Karpas-422 (cell line): ENCODE measurements around the gene LMO3. TPM values are rescaled to one million over a fixed set of nuclear protein-coding genes. Genes with fewer than 3 reads are reported as not detected.

Source experiments
- DNase-seq: peaks from one replicate; pipeline ENCODE4 v3.0.0-alpha.2; 2015
- H2AFZ ChIP-seq: fragments of 200-600 bp; sonication (generic); 2 replicates; pipeline ENCODE4 v1.6.1; 2014; ENCODE audit warnings: antibody characterized with exemption, low read length, mixed read lengths
- H3K27ac ChIP-seq: fragments of 200-600 bp; sonication (generic); 2 replicates; pipeline ENCODE4 v1.5.1; 2014; ENCODE audit warnings: mild to moderate bottlenecking, low read length, moderate library complexity
- H3K27me3 ChIP-seq: fragments of 200-600 bp; sonication (generic); 2 replicates; pipeline ENCODE4 v1.6.1; 2014; ENCODE audit warnings: low read length, mixed read lengths
- H3K36me3 ChIP-seq: fragments of 200-600 bp; sonication (generic); 2 replicates; pipeline ENCODE4 v1.6.1; 2014; ENCODE audit warnings: low read length, mixed read lengths; ENCODE audit not compliant: insufficient read depth
- H3K4me1 ChIP-seq: fragments of 200-600 bp; sonication (generic); 2 replicates; pipeline ENCODE4 v1.6.1; 2014; ENCODE audit warnings: mild to moderate bottlenecking, low read length, mixed read lengths
- H3K4me2 ChIP-seq: fragments of 200-600 bp; sonication (generic); 2 replicates; pipeline ENCODE4 v1.6.1; 2014; ENCODE audit warnings: low read length, low read depth, mild to moderate bottlenecking; ENCODE audit not compliant: poor library complexity, severe bottlenecking
- H3K4me3 ChIP-seq: fragments of 200-600 bp; sonication (generic); 2 replicates; pipeline ENCODE4 v1.5.1; 2014; ENCODE audit warnings: mild to moderate bottlenecking, antibody characterized with exemption, low read length, mixed read lengths
- H3K79me2 ChIP-seq: fragments of 200-600 bp; sonication (generic); 2 replicates; pipeline ENCODE4 v1.6.1; 2014; ENCODE audit warnings: mild to moderate bottlenecking, low read length, mixed read lengths
- H3K9ac ChIP-seq: fragments of 200-600 bp; sonication (generic); 2 replicates; pipeline ENCODE4 v1.6.0; 2014; ENCODE audit warnings: low read length
- H3K9me2 ChIP-seq: fragments of 200-600 bp; sonication (generic), shearing (Covaris generic); replicated peaks from 2 replicates; pipeline ENCODE4 v1.6.0; 2014; ENCODE audit warnings: mild to moderate bottlenecking, low read length, moderate library complexity; ENCODE audit not compliant: insufficient read depth
- H3K9me3 ChIP-seq: fragments of 300-700, 200-600 bp; sonication (generic); 2 replicates; pipeline ENCODE4 v1.6.1; 2014; ENCODE audit warnings: low read length, mixed read lengths
- H4K20me1 ChIP-seq: fragments of 200-600 bp; sonication (generic); 2 replicates; pipeline ENCODE4 v1.6.1; 2014; ENCODE audit warnings: mild to moderate bottlenecking, antibody characterized with exemption, low read length, low read depth; ENCODE audit not compliant: insufficient read depth
- total RNA-seq: library from RNA; depleted of rRNA; stranded (reverse); fragments of >200 nt; shearing (Covaris generic); gene quantifications from 2 replicates; pipeline ENCODE4 v1.2.3, GENCODE V29; 2014; ENCODE audit warnings: low replicate concordance

Gene LMO3
- total RNA-seq, 1 experiment from 2014 or later: not detected

- no peak overlapping the region for H3K4me2 ChIP-seq
- no peak overlapping the region for H3K27ac ChIP-seq
- DNase-seq: no peak
- no peaks in the 10 kb centered on the region for H3K9me2 ChIP-seq
- H3K9me3 ChIP-seq: peaks cover 6% of the 10 kb centered on the region; the same call in 1 of the 2 replicates
- H4K20me1 ChIP-seq: no peaks in the 10 kb centered on the region
- no peaks in the 10 kb centered on the region for H3K36me3 ChIP-seq
- H3K4me1 ChIP-seq: no peaks in the 10 kb centered on the region
- no peak overlapping the region for H2AFZ ChIP-seq
- H3K27me3 ChIP-seq: no peaks in the 10 kb centered on the region
- H3K9ac ChIP-seq: no peak overlapping the region
- no peak overlapping the region for H3K4me3 ChIP-seq
- no peaks in the 10 kb centered on the region for H3K79me2 ChIP-seq
Observed at GRCh38 chr12:16611146-16611545, 5.2 kb upstream of the LMO3 start.

GRCh38 chr12:16610743-16611142, 4.8 kb upstream of the LMO3 start:
- DNase-seq: no peak
- Histone ChIP-seq H3K4me2 (no peak overlapping the region), H3K4me3 (no peak overlapping the region), H3K9me3 (peaks cover 6% of the 10 kb centered on the region; the same call in 1 of the 2 replicates), H3K27ac (no peak overlapping the region), H3K36me3 (no peaks in the 10 kb centered on the region), H3K9ac (no peak overlapping the region), H4K20me1 (no peaks in the 10 kb centered on the region), H3K4me1 (no peaks in the 10 kb centered on the region), H3K9me2 (no peaks in the 10 kb centered on the region), H3K27me3 (no peaks in the 10 kb centered on the region), H3K79me2 (no peaks in the 10 kb centered on the region), H2AFZ (no peak overlapping the region)

- no peaks in the 10 kb centered on the region for H4K20me1 ChIP-seq
- no peak overlapping the region for H3K4me3 ChIP-seq
- no peaks in the 10 kb centered on the region for H3K4me1 ChIP-seq
- H3K27me3 ChIP-seq: no peaks in the 10 kb centered on the region
- no peaks in the 10 kb centered on the region for H3K9me2 ChIP-seq
- no peak overlapping the region for H3K9ac ChIP-seq
- DNase-seq: no peak
- H3K9me3 ChIP-seq: peaks cover 2% of the 10 kb centered on the region; the same call in 1 of the 2 replicates
- H3K79me2 ChIP-seq: no peaks in the 10 kb centered on the region
- no peaks in the 10 kb centered on the region for H3K36me3 ChIP-seq
- no peak overlapping the region for H3K27ac ChIP-seq
- H3K4me2 ChIP-seq: no peak overlapping the region
- H2AFZ ChIP-seq: no peak overlapping the region
Observed at GRCh38 chr12:16610001-16610585, 4.1 kb upstream of the LMO3 start.

- no peak overlapping the region for H3K27ac ChIP-seq
- DNase-seq: no peak
- H3K36me3 ChIP-seq: no peaks in the 10 kb centered on the region
- no peak overlapping the region for H3K4me2 ChIP-seq
- H4K20me1 ChIP-seq: no peaks in the 10 kb centered on the region
- no peak overlapping the region for H3K4me3 ChIP-seq
- no peaks in the 10 kb centered on the region for H3K27me3 ChIP-seq
- H3K9me2 ChIP-seq: no peaks in the 10 kb centered on the region
- H3K9ac ChIP-seq: no peak overlapping the region
- H2AFZ ChIP-seq: no peak overlapping the region
- H3K4me1 ChIP-seq: no peaks in the 10 kb centered on the region
- H3K9me3 ChIP-seq: 0 out of 2 replicates have a peak, but pooled peaks cover 2% of the 10 kb centered on the region
- H3K79me2 ChIP-seq: no peaks in the 10 kb centered on the region
Observed at GRCh38 chr12:16608946-16609539, 3.1 kb upstream of the LMO3 start.

GRCh38 chr12:16607906-16608775, 2.2 kb upstream of the LMO3 start:
- Histone ChIP-seq H3K79me2 (no peaks in the 10 kb centered on the region), H3K4me1 (no peaks in the 10 kb centered on the region), H3K9me2 (no peaks in the 10 kb centered on the region), H2AFZ (no peak overlapping the region), H3K9ac (no peak overlapping the region), H3K27ac (no peak overlapping the region), H3K27me3 (no peaks in the 10 kb centered on the region), H3K9me3 (0 out of 2 replicates have a peak, but pooled peaks cover 2% of the 10 kb centered on the region), H3K36me3 (no peaks in the 10 kb centered on the region), H3K4me2 (no peak overlapping the region), H4K20me1 (no peaks in the 10 kb centered on the region), H3K4me3 (no peak overlapping the region)
- no peak for DNase-seq

- Histone ChIP-seq H3K9ac (no peak overlapping the region), H4K20me1 (no peaks in the 10 kb centered on the region), H3K4me3 (no peak overlapping the region), H3K9me2 (no peaks in the 10 kb centered on the region), H3K79me2 (no peaks in the 10 kb centered on the region), H3K4me2 (no peak overlapping the region), H3K4me1 (no peaks in the 10 kb centered on the region), H3K9me3 (no peaks in the 10 kb centered on the region), H3K36me3 (no peaks in the 10 kb centered on the region), H3K27ac (no peak overlapping the region), H3K27me3 (no peaks in the 10 kb centered on the region), H2AFZ (no peak overlapping the region)
- no peak for DNase-seq
Observed at GRCh38 chr12:16606991-16607390, 1.0 kb upstream of the LMO3 start.

GRCh38 chr12:16606201-16606849, 363 bp upstream of the LMO3 start:
- H3K9ac ChIP-seq: no peak overlapping the region
- H4K20me1 ChIP-seq: no peaks in the 10 kb centered on the region
- no peak overlapping the region for H2AFZ ChIP-seq
- no peaks in the 10 kb centered on the region for H3K9me2 ChIP-seq
- no peaks in the 10 kb centered on the region for H3K36me3 ChIP-seq
- H3K79me2 ChIP-seq: no peaks in the 10 kb centered on the region
- H3K4me2 ChIP-seq: no peak overlapping the region
- H3K4me3 ChIP-seq: no peak overlapping the region
- H3K27me3 ChIP-seq: no peaks in the 10 kb centered on the region
- DNase-seq: no peak
- no peak overlapping the region for H3K27ac ChIP-seq
- no peaks in the 10 kb centered on the region for H3K9me3 ChIP-seq
- H3K4me1 ChIP-seq: no peaks in the 10 kb centered on the region

- no peaks in the 10 kb centered on the region for H3K79me2 ChIP-seq
- no peaks in the 10 kb centered on the region for H3K9me3 ChIP-seq
- H3K9me2 ChIP-seq: no peaks in the 10 kb centered on the region
- no peak overlapping the region for H3K4me2 ChIP-seq
- DNase-seq: no peak
- no peaks in the 10 kb centered on the region for H3K4me1 ChIP-seq
- H3K9ac ChIP-seq: no peak overlapping the region
- H3K4me3 ChIP-seq: no peak overlapping the region
- H3K36me3 ChIP-seq: no peaks in the 10 kb centered on the region
- no peak overlapping the region for H3K27ac ChIP-seq
- no peak overlapping the region for H2AFZ ChIP-seq
- no peaks in the 10 kb centered on the region for H3K27me3 ChIP-seq
- H4K20me1 ChIP-seq: no peaks in the 10 kb centered on the region
Observed at GRCh38 chr12:16605642-16606116, 283 bp downstream of the LMO3 start.
